Thyroid gland (tissue), 4 donors: ENCODE results near the gene HS6ST1. TPM values are rescaled to one million over a fixed set of nuclear protein-coding genes. Genes with fewer than 3 reads are reported as not detected.

Experiments used
- DNase-seq, 2 donors: peaks; one replicate each; pipeline ENCODE4 v3.0.0-alpha.2; 2019
- H3K27ac ChIP-seq, 3 donors: fragments of 200-600 bp; sonication (generic); 1 replicate in 2 of 3; 2 replicates in 1 of 3; pipeline ENCODE4 v1.5.1; 2016 to 2019; ENCODE audit warnings: mild to moderate bottlenecking in 1 of 3, moderate library complexity in 1 of 3
- H3K27me3 ChIP-seq: fragments of 200-600 bp; sonication (generic); one replicate; pipeline ENCODE4 v1.5.1; 2019
- H3K36me3 ChIP-seq, 2 donors: fragments of 200-600 bp; sonication (generic); one replicate each; pipeline ENCODE4 v1.5.1; 2016 to 2019
- H3K4me1 ChIP-seq, 2 donors: fragments of 200-600 bp; sonication (generic); one replicate each; pipeline ENCODE4 v1.5.1; 2017 to 2019
- H3K4me3 ChIP-seq, 3 donors: fragments of 200-600 bp; sonication (generic); replicated peaks in 1 of 3; 1 replicate in 2 of 3; 2 replicates in 1 of 3; pipeline ENCODE4 v1.5.1; 2016; ENCODE audit warnings: mild to moderate bottlenecking in 1 of 3
- H3K9me3 ChIP-seq: fragments of 200-600 bp; sonication (generic); one replicate; pipeline ENCODE4 v1.5.1; 2017
- CTCF ChIP-seq, 6 experiments: fragments of 200-600 bp in 3 of 6; fragments of 450-650 bp in 3 of 6; sonication (generic) in 3 of 6; IDR thresholded peaks; one replicate each; pipeline ENCODE4 v1.5.1; 2016 to 2019; ENCODE audit warnings: antibody characterized with exemption in 6 of 6, mild to moderate bottlenecking in 2 of 6, inconsistent platforms in 1 of 6, moderate library complexity in 1 of 6
- POLR2A ChIP-seq, 2 donors: fragments of 450-650 bp; IDR thresholded peaks; one replicate each; pipeline ENCODE4 v1.6.1; 2017; ENCODE audit warnings: antibody characterized with exemption in 2 of 2, mild to moderate bottlenecking in 2 of 2, moderate library complexity in 1 of 2
- WGBS, 2 donors: methylation state at CpG; one replicate each; pipeline ENCODE4 v1.1.5; 2017; 5-methylcytosine and 5-hydroxymethylcytosine counted together
- intact Hi-C: fragments of 100-400 bp; cut with DNase I; formaldehyde crosslinking; loops from one replicate; pipeline ENCODE4 v1.15.1; 2023
- small RNA-seq: library from RNA; depleted of rRNA; stranded (forward); fragments of <200 nt; gene quantifications from one replicate; pipeline ENCODE3, GENCODE V24; 2016
- total RNA-seq, 4 donors: library from RNA; depleted of rRNA; stranded (reverse); fragments of >200 nt; gene quantifications; one replicate each; pipeline ENCODE4 v1.2.3, GENCODE V29; 2016

Gene HS6ST1
- total RNA-seq, 4 donors from 2014 or later, result 27.1 to 35.6 (median 32.5) TPM

- H3K4me1 ChIP-seq, result no peaks in the 10 kb centered on the region
- H3K27ac ChIP-seq, result no peak overlapping the region
- H3K36me3 ChIP-seq, result no peaks in the 10 kb centered on the region
- H3K9me3 ChIP-seq, result no peaks in the 10 kb centered on the region
- H3K27me3 ChIP-seq, result no peaks in the 10 kb centered on the region
- no peak overlapping the region for H3K4me3 ChIP-seq
- no peak for DNase-seq
- WGBS, 2 donors, result 93 to 94% methylated on average over 10 of the region's 10 CpGs
- intact Hi-C loops, result no loop called here
- TF ChIP-seq POLR2A (IDR thresholded peaks at IDR 0.05) (no peak), CTCF (IDR thresholded peaks at IDR 0.05) (no peak)
Measured at GRCh38 chr2:128215897-128216642, 102.6 kb downstream of the HS6ST1 start.

Small RNAs within 50 kb of the gene (small RNA-seq; reads per million reads assigned to genes)
- not detected for gene RF00019

Other genes starting within 250 kb of the HS6ST1 start
- 10 to 100 TPM; 53.1 to 90.7 (median 71.4) TPM for gene UGGT1, start 227.7 kb downstream of the HS6ST1 start, total RNA-seq